HG02938 (cell line): ENCODE results near the gene S100A12.

Experiments
- ATAC-seq: cut with Tn5 transposase; IDR thresholded peaks from one replicate; pipeline ENCODE4 v1.9.1; 2021; ENCODE audit warnings: mild to moderate bottlenecking, moderate library complexity; ENCODE audit not compliant: unreplicated experiment

The S100A12 gene

DNA sequence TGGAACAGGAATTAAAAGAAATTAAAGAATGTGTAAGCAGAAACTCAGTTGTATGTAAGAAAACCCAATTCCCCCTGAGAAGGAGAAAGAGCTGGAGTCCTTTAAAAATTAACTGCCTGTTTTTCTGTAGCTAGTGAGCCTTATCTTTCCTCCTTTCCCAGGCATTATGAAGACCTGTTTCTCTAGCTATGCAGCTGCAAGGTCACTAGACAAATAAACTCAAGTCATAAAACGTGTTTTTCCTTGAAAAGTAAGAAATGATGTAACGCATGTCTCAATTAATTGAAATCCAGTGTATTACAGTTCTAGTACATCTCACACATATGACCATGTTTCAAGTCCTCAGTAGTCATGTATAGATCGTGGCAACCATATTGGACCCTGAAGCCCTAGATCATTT lies 5.3 kb downstream of the S100A12 start:
- ATAC-seq, result no peak

DNA sequence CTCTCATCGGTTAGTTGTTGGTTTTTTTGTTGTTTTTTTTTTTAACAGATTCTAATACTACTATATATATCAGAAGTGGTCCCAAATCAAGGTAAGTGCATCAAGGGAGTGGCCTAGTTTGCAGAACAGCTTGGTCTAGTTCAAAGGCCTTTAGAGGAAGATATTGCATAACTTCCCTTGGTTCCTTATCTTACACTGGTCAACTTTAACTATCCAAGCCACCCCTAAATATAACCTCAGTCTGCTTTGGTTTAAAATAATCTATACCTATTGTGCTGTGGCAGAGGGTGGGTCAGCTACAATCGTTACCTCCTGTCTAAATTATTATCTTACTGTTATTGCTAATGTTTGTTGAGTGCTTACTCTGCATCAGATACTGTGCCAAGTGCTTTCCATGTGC lies 6.9 kb downstream of the S100A12 start:
- ATAC-seq, result no peak

GRCh38 chr1:153367090-153367489 lies 8.3 kb downstream of the S100A12 start:
- no peak for ATAC-seq

DNA sequence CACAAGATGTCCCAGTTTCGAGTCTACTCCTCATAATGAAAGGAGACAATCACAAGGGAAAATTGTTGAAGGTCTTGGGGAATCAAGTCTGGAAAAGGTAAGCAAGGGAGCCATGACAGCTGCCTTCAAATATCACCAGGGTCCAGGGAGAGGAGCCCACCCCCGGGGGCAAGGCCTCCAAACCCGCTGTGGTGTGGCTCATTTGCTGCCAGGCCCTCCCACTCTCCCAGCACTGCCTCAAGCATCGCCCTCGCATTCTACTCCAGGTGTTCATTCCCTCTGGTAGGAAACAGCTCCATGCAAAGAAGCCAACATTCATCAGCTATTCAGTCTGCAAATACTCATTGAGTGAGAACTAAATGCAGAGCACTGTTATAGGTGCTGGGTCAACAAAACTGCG lies 9.2 kb downstream of the S100A12 start:
- ATAC-seq, result no peak

- ATAC-seq, result no peak
Measured at GRCh38 chr1:153365696-153366095, 9.7 kb downstream of the S100A12 start.

- no peak for ATAC-seq
Measured at GRCh38 chr1:153364766-153365666, 10.4 kb downstream of the S100A12 start.

GRCh38 chr1:153364156-153364555 lies 11.3 kb downstream of the S100A12 start:
- no peak for ATAC-seq

DNA sequence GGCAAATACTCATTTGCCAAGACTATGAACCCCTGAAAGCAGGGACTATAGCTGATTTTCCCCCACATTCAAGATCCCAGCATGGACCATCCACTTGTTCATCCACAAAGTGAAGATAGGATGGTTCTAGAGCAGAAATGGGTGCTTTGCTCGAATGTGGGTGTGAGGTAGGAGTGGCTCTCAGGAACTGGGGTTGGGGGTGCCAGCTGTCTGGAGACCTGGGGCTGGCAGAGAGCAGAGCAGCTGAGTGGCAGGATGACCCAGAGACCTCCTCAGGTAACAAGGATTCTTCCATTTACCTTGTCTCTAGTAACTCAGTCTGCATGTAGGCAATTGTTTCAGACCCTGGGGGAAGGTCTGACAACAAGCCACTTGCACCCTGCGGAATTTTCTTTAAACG lies 11.8 kb downstream of the S100A12 start:
- ATAC-seq, result no peak

- ATAC-seq, result no peak
Measured at GRCh38 chr1:153362187-153362775, 13.1 kb downstream of the S100A12 start.

DNA sequence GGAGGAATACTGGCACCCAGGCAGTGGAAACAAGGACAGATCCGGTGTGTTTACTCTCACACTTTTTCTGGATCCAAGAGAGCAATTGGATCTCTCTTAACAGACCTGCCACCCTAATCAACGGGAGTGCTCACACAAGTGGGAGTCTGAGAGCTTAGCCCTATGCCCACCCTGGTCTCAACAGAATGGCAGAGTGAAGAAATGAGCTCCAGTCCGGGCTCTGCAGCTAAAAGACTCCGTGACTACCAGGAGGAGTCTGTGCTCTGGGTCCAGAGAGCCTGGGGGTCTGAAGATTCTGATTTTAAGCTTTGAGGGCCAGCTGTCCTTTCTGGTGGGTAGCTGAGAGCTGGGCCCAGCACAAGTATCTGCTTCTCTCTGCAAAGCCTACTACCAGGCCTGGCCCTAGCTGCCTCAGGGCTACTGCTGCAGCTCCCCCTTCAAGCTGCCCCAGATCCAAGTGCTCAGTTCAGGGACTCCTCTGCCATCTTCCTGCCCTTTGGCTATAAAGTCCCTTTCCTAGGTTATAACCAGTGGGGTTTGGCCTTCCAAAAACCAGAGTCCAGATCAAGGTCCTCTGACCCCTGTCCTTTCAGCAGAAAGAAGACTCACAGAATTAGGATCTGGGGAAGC lies 13.8 kb downstream of the S100A12 start:
- no peak for ATAC-seq

- ATAC-seq, result no peak
Measured at GRCh38 chr1:153360592-153361479, 14.6 kb downstream of the S100A12 start.

DNA sequence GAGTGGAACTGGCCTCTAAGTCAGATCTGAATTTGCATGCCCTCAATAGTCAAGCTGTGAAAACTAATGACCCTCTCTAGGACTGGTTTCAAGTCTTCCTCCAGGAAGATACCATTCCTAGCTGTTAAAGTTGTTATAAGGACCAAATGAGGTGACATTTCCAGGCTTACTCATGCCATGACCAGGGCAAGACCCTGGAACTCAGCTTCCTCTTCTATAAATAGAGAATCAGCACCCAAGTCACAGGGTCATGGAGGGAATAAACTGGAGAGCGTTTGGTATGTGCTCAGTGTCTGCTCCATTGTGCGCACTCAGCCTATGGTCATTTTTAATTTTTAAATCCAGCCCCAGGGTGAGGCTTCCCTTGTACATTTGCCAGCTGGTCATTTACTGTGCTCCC lies 15.2 kb downstream of the S100A12 start:
- no peak for ATAC-seq

- no peak for ATAC-seq
Measured at GRCh38 chr1:153359241-153359640, 16.2 kb downstream of the S100A12 start.

DNA sequence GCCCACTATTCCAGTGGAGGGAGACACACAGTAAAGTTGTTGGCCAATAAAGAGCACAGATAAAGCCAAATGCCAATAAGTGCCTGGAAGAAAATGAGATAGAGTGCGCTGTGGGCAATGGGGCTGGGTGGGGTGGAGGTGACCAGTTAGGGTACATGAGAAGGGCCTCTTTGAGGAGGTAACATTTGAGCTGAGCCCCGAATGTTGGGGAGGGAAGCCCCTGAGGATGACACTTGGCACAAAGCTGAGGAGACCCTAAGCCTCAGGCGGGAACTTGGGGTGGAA lies 16.8 kb downstream of the S100A12 start:
- ATAC-seq, result no peak

- no peak for ATAC-seq
Measured at GRCh38 chr1:153357853-153358690, 17.3 kb downstream of the S100A12 start, which contains the start of gene S100A9. TSS of gene S100A9 (plus strand) at chr1:153357854. CDS start at chr1:153358284, 430 bp downstream.

DNA sequence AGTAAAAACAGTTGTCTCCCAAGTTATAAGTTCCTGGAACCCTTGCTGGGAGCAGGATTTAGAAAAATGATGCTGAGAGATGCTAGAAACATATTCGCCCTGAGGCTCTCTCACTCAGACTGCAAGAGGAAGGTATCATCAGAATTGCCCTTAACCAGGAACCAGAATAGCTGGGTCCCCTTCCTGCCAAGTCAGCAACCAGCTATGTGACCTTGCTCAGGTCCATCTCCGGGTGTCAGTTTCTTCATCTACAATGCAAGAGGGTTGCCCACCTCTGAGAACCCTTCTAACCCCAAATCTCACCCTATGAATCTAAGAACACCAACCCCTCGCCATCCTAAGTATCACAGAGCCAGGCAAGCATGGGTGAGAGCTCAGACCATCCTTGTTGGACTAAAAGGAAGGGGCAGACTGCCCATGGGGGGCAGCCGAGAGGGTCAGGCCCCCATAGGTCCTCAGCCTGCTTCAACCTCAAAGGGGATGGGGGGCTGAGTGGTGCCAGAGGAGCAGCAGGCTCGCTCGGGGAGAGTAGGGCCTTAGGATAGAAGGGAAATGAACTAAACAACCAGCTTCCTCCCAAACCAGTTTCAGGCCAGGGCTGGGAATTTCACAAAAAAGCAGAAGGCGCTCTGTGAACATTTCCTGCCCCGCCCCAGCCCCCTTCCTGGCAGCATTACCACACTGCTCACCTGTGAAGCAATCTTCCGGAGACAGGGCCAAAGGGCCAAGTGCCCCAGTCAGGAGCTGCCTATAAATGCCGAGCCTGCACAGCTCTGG lies 18.2 kb downstream of the S100A12 start:
- ATAC-seq, result no peak

- no peak for ATAC-seq
Measured at GRCh38 chr1:153356392-153357075, 18.9 kb downstream of the S100A12 start.

DNA sequence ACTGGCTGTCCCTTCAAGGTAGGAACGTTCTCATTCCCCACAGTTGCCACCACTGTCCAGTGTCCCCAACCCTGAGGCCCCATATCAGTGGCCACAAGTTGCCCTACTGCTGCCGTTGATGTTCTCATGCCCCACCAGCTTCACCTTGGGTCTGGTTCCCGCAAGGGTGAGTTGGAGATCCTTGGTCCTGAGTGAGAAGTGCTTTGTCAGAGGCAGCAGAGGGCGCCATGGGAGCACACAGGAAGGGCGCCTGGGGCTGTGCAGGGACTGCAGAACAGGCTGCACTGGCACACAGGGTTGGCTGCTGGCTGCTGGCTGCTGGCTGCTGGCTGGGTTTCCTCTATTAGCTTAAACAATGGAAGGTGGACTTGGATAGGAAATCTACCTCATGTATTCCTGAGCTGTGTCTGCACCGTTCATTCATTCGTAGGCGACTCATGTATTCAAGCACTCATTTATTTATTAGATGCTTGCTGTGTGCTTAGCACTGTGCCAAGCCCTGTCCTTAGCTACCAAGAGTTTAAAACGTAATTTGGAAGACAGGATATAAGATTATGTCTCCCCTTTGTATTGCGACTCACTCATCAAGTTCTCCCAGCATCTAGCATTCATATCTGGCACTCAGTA lies 19.9 kb downstream of the S100A12 start:
- no peak for ATAC-seq
